HFF-Myc (cell line): ENCODE results near the gene DNAAF5.

Experiments used
- DNase-seq: peaks from one replicate; pipeline ENCODE4 v3.0.0-alpha.2; 2011; ENCODE audit warnings: low read depth; ENCODE audit errors: extremely low read depth
- H3K4me3 ChIP-seq: replicated peaks from 2 replicates; pipeline ENCODE4 v1.5.1; 2011; ENCODE audit warnings: low read depth, mild to moderate bottlenecking, control low read depth, low read length
- TF ChIP-seq, protein P1 (sequence below): IDR thresholded peaks from 2 replicates; pipeline ENCODE4 v1.5.1; 2012; ENCODE audit warnings: mild to moderate bottlenecking, low read depth, low read length, control low read depth; ENCODE audit errors: missing control alignments

Gene DNAAF5

DNA sequence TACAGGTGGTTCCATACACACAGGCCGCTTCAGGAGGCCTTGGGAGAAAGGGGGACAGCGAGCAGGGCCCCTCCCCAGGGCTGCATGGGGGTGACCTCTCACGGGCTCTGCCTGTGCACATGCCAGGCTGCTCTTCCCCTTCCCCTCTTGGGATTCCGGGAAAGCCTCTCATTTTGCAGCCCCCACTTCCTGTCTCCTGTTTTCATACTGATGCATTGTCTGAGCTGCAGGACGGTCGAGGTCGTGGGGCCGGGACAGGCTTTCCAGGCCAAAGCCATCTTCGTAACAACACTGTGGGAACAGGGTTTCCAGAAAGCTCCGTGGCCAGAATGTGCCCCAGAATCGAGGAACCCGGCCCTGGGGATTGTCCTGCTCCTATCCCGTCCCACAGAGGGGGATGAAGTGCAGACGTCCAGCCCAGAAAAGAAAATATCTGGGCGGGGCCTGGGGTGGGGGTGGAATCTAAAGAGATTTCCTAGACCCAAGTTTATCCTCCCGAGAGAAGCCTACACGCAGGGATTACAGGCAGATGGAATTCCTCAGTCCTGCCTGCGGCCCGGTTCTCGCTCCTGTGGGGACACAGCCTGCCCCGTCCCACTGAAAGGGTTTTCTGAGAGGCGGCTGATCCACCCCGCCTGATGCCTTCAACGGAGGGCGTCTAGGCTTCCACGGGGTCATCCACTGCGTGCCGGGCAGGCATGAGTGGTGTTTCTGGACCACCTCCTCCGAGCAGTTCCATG is 29.5 kb upstream of the DNAAF5 start:
- no peak for DNase-seq
- TF ChIP-seq, protein P1, sequence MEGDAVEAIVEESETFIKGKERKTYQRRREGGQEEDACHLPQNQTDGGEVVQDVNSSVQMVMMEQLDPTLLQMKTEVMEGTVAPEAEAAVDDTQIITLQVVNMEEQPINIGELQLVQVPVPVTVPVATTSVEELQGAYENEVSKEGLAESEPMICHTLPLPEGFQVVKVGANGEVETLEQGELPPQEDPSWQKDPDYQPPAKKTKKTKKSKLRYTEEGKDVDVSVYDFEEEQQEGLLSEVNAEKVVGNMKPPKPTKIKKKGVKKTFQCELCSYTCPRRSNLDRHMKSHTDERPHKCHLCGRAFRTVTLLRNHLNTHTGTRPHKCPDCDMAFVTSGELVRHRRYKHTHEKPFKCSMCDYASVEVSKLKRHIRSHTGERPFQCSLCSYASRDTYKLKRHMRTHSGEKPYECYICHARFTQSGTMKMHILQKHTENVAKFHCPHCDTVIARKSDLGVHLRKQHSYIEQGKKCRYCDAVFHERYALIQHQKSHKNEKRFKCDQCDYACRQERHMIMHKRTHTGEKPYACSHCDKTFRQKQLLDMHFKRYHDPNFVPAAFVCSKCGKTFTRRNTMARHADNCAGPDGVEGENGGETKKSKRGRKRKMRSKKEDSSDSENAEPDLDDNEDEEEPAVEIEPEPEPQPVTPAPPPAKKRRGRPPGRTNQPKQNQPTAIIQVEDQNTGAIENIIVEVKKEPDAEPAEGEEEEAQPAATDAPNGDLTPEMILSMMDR, result no peak
- H3K4me3 ChIP-seq, result no peak overlapping the region

GRCh38 chr7:698515-699475 is 27.7 kb upstream of the DNAAF5 start:
- no peak overlapping the region for H3K4me3 ChIP-seq
- no peak for DNase-seq
- TF ChIP-seq, protein P1, result no peak

- H3K4me3 ChIP-seq, result no peak overlapping the region
- TF ChIP-seq, protein P1, result no peak
- DNase-seq, result no peak
Measured at GRCh38 chr7:699476-700170, 26.9 kb upstream of the DNAAF5 start.

- DNase-seq, result no peak
- H3K4me3 ChIP-seq, result no peak overlapping the region
- TF ChIP-seq, protein P1, result no peak
Measured at GRCh38 chr7:701086-701671, 25.3 kb upstream of the DNAAF5 start.

- DNase-seq, result no peak
- no peak overlapping the region for H3K4me3 ChIP-seq
- TF ChIP-seq, protein P1, result no peak
Measured at GRCh38 chr7:703049-703448, 23.4 kb upstream of the DNAAF5 start.

GRCh38 chr7:706721-707120 is 19.8 kb upstream of the DNAAF5 start:
- no peak for DNase-seq
- H3K4me3 ChIP-seq, result no peak overlapping the region
- TF ChIP-seq, protein P1, result no peak
